ENCODE measurements around the gene KPNB1.

KPNB1 gene

GRCh38 chr17:47733047-47733673 lies 83.4 kb downstream of the KPNB1 start, which contains the start of gene TBX21:
TBX21 (plus strand) TSS chr17:47733236; CDS start chr17:47733455, 219 bp downstream.
- peak; percentile 94 for DNase-seq

DNA sequence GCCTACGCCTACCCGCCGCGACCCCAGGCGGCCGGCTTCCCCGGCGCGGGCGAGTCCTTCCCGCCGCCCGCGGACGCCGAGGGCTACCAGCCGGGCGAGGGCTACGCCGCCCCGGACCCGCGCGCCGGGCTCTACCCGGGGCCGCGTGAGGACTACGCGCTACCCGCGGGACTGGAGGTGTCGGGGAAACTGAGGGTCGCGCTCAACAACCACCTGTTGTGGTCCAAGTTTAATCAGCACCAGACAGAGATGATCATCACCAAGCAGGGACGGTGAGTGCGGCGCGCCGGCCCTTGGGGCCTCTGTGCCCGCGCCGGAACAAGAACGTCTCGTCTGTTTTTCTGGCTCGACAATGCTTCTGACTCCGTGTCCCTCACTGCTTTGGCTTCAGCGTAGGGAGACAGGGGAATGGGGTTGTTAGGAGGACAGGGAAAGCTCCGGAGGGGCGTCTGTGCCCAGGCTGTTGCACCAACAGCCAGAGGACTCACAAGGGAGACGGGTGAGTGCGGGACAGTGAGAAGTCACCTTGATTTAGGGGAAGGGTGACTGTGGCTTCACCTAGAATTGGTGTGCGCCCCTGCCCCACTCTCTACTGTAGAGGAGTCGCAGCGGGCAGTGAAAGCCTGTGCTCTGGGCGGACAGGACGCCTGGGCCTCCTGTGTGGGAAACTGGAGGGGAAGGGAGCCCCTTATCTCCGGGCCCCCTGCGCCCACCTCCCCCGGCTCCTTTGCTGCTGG lies 84.1 kb downstream of the KPNB1 start:
- DNase-seq, result no peak

DNA sequence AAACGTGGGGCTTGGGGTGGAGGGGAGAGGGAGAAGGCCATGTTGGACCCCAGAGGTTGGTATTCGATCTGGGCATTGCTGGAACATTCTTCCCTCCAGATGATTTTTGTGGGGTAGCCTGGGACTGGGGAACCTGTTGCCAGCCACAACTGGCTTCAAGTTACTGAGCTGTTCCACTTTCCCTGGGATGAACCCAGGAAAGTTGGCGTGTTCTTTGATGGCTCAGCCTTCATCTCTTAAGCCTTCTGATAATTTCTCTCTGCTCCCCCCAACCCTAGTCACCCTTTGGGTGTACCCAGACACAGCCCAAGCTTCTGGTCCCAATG lies 85.4 kb downstream of the KPNB1 start:
- DNase-seq, result no peak
